ENCODE data around the gene NEMP1.

NEMP1 gene

DNA sequence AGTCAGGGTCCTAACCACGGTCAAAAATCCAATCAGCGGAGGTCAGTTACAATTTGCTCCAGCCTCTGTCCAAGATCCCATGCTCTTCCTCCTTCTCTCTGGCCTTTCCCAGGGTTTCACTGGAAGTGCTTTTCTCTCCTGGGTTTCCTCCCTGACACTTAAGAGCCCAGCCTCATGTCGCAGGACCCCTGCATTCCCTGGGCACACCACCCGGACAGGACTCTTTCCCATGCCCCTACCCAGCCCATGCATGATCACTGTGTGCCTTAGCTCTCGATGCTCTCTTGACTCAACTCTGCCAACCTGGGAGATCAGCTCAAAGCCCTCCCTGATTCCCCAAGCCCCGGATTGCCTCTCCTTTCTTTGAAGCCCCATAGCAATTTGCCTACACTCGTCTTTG, 46.8 kb downstream of the NEMP1 start:
- H3K79me2 ChIP-seq (ENCODE audit: insufficient read depth, low read length) = no peaks in the 10 kb centered on the region
- H3K4me3 ChIP-seq (ENCODE audit: low read length, poor library complexity, severe bottlenecking) = peak overlapping the region; percentile 56
- H4K20me1 ChIP-seq (ENCODE audit: insufficient read depth, low read length, poor library complexity, severe bottlenecking) = no peaks in the 10 kb centered on the region
- no peak for TF ChIP-seq CTCF (conservative IDR thresholded peaks at IDR 0.05; ENCODE audit: low read length)
- TF ChIP-seq EZH2phosphoT487 (IDR thresholded peaks at IDR 0.05; ENCODE audit: borderline replicate concordance) = no peak
- H3K4me1 ChIP-seq (ENCODE audit: insufficient read depth, low read length, poor library complexity, severe bottlenecking) = peaks cover 37% of the 10 kb centered on the region
- H3K9me3 ChIP-seq (ENCODE audit: insufficient read depth, low read depth, low read length) = no peaks in the 10 kb centered on the region
- peak overlapping the region; percentile 69 for H3K9ac ChIP-seq (ENCODE audit: low read depth, low read length, poor library complexity, severe bottlenecking)
- H3K4me2 ChIP-seq (ENCODE audit: low read depth, low read length, poor library complexity, severe bottlenecking) = peak overlapping the region; percentile 67
- H3K27me3 ChIP-seq (ENCODE audit: insufficient read depth, low read length, poor library complexity, severe bottlenecking) = no peaks in the 10 kb centered on the region
- H3K36me3 ChIP-seq (ENCODE audit: insufficient read depth, low read length) = no peaks in the 10 kb centered on the region
- H2AFZ ChIP-seq (ENCODE audit: low read length) = peak overlapping the region; percentile 83; the same call in 1 of the 2 replicates
- H3K9me2 ChIP-seq (replicated peaks; ENCODE audit: low read depth, low read length) = no peaks in the 10 kb centered on the region
- H3F3A ChIP-seq (ENCODE audit: low read depth) = no peaks in the 10 kb centered on the region

GRCh38 chr12:57031138-57031725, 47.4 kb downstream of the NEMP1 start:
- Histone ChIP-seq H2AFZ (ENCODE audit: low read length) (peak overlapping the region; percentile 83), H3K9me3 (ENCODE audit: insufficient read depth, low read depth, low read length) (no peaks in the 10 kb centered on the region), H3K4me2 (ENCODE audit: low read depth, low read length, poor library complexity, severe bottlenecking) (peak overlapping the region; percentile 67), H3K4me3 (ENCODE audit: low read length, poor library complexity, severe bottlenecking) (peak overlapping the region; percentile 56), H3K79me2 (ENCODE audit: insufficient read depth, low read length) (no peaks in the 10 kb centered on the region), H3F3A (ENCODE audit: low read depth) (no peaks in the 10 kb centered on the region), H4K20me1 (ENCODE audit: insufficient read depth, low read length, poor library complexity, severe bottlenecking) (no peaks in the 10 kb centered on the region), H3K9ac (ENCODE audit: low read depth, low read length, poor library complexity, severe bottlenecking) (peak overlapping the region; percentile 69), H3K4me1 (ENCODE audit: insufficient read depth, low read length, poor library complexity, severe bottlenecking) (peaks cover 37% of the 10 kb centered on the region), H3K27me3 (ENCODE audit: insufficient read depth, low read length, poor library complexity, severe bottlenecking) (no peaks in the 10 kb centered on the region), H3K9me2 (replicated peaks; ENCODE audit: low read depth, low read length) (no peaks in the 10 kb centered on the region), H3K36me3 (ENCODE audit: insufficient read depth, low read length) (no peaks in the 10 kb centered on the region)
- TF ChIP-seq EZH2phosphoT487 (IDR thresholded peaks at IDR 0.05; ENCODE audit: borderline replicate concordance) (no peak), CTCF (conservative IDR thresholded peaks at IDR 0.05; ENCODE audit: low read length) (peak; percentile 59)

- TF ChIP-seq EZH2phosphoT487 (IDR thresholded peaks at IDR 0.05; ENCODE audit: borderline replicate concordance) = no peak
- TF ChIP-seq CTCF (conservative IDR thresholded peaks at IDR 0.05; ENCODE audit: low read length) = no peak
- peaks cover 37% of the 10 kb centered on the region for H3K4me1 ChIP-seq (ENCODE audit: insufficient read depth, low read length, poor library complexity, severe bottlenecking)
- H3K36me3 ChIP-seq (ENCODE audit: insufficient read depth, low read length) = no peaks in the 10 kb centered on the region
- no peaks in the 10 kb centered on the region for H3K9me2 ChIP-seq (replicated peaks; ENCODE audit: low read depth, low read length)
- no peaks in the 10 kb centered on the region for H3K27me3 ChIP-seq (ENCODE audit: insufficient read depth, low read length, poor library complexity, severe bottlenecking)
- no peak overlapping the region for H2AFZ ChIP-seq (ENCODE audit: low read length)
- no peaks in the 10 kb centered on the region for H3K9me3 ChIP-seq (ENCODE audit: insufficient read depth, low read depth, low read length)
- no peaks in the 10 kb centered on the region for H3K79me2 ChIP-seq (ENCODE audit: insufficient read depth, low read length)
- H3F3A ChIP-seq (ENCODE audit: low read depth) = no peaks in the 10 kb centered on the region
- no peaks in the 10 kb centered on the region for H4K20me1 ChIP-seq (ENCODE audit: insufficient read depth, low read length, poor library complexity, severe bottlenecking)
- H3K4me3 ChIP-seq (ENCODE audit: low read length, poor library complexity, severe bottlenecking) = no peak overlapping the region
- no peak overlapping the region for H3K9ac ChIP-seq (ENCODE audit: low read depth, low read length, poor library complexity, severe bottlenecking)
- H3K4me2 ChIP-seq (ENCODE audit: low read depth, low read length, poor library complexity, severe bottlenecking) = no peak overlapping the region
Measured at GRCh38 chr12:57029457-57029856, 49.1 kb downstream of the NEMP1 start.
